HG03066 (cell line): Measurements from ENCODE around the gene OR6B1.
"Not testable (repeated sequence)": the region's sequence is repeated elsewhere in the genome, so short reads cannot be mapped to it uniquely, and the experiment has no call there.

Source experiments
- ATAC-seq: cut with Tn5 transposase; IDR thresholded peaks from one replicate; pipeline ENCODE4 v1.9.1; 2021; ENCODE audit warnings: low read depth; ENCODE audit not compliant: unreplicated experiment

The OR6B1 gene

DNA sequence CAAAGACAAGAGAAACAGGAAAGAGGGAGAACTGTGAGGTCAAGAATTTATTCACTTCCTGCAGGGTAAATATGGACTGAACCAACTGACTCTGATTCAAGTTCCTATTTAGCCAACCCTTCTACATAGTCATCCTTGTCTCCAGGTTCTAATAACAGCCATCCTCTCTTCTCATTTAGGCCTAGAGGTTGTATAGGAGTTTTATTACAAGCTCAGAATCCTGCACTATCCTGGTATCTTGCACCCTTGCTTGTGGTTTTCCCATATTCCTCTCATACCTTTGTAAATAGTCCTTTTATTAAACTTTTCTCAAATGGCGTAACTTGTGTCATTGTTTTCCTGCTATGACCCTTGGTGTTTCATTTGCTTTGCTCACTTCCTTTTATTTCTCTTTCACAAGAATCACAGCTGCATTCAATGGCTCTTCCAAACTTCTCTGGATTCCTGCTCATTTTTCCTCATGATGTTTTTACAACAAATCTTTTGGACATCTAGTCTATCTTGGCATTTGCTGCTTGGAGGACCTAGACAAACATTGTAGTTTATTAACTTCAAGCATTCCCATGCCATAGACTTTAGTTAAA, 36.3 kb downstream of the OR6B1 start:
- no peak for ATAC-seq

DNA sequence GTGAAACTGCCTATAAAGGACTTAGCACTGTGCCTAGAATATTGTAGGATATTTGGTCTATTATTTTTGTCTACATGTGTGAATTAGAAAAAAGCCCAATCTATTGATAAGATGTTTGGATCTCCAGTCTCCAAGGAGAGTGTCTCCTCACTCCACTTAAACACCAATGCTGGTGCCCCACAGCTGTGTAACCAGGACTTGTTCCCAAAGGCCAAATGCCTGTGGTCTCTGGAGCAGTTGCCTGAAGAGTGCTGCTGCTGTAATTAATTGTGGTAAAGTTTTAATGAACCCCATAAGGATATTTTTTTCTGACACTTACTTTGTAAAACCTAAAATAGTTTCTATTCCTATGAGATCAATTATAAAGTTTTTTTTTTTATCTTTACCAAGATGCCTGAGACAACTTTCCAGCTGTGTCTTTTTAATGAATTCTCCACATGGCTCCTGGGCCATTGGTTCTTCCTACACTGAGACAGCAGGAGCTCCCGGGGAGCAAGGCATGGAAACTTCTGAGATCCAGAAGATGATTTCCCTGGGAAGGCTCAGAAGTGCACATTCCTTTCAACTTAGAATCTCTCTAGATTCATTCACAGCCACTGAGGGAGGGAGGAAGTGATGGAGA, 37.4 kb downstream of the OR6B1 start:
- ATAC-seq = no peak

DNA sequence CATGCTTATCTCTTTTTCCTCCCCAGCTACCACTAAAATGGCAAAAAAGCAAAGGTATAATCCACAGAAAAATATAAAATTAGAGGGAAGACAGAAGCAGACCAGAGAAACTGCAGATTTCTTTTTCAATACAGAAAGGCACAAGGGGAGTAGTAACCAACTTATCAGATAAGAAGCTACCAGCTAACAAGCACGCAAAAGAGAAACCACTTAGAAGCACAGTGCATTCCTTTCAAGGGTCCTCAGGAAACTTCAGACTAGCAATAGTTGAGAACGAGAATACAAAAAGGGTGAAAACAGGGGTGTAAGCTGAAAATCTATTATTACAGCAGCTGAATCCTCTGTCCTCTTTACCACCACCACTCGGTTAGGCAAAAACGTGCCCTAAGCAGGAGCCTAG, 38.8 kb downstream of the OR6B1 start:
- no peak for ATAC-seq

DNA sequence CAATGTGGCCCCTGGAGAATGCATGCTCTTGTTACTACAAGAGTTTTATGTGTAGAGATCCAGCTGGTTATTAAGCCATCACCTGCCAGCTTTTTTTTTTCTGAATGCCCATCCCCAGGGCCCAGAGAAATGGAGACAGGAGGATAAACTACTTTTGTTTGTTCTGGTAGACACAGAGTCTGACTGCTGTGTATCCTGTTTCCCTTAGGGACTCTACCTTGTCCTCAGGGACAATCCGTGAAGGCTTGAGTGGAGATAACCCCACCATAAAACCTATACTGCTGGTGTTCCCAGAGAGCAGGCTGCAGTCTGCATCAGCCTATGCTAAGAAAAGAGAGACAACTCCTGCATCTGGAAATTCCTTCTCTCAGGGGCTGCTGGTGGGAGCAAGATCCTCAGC, 48.5 kb downstream of the OR6B1 start, which contains the start of gene OR2A5:
Gene OR2A5 (plus strand): TSS at position 301 of the 400 bp plus-strand sequence. CDS start 1,454 bp downstream, outside the sequence.
- ATAC-seq = no peak

DNA sequence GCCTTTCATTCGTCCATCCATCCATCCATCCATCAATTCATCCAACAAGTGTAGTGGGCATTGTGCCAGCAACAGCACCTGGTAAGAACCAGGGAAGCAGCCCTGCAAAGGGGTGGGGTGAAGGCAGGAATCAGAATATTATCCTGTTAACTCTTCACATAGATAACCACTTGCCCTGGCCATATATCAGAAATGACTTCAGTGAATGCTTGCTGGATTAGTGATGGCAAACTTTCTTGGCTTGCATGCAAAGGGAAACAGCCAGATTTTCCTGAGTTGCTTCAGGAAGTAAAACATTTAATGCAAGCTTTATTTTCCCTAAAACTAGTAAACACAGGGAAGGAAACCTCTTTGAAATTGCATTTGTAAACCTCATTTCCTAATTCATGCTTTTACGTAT, 49.4 kb downstream of the OR6B1 start:
- no peak for ATAC-seq

DNA sequence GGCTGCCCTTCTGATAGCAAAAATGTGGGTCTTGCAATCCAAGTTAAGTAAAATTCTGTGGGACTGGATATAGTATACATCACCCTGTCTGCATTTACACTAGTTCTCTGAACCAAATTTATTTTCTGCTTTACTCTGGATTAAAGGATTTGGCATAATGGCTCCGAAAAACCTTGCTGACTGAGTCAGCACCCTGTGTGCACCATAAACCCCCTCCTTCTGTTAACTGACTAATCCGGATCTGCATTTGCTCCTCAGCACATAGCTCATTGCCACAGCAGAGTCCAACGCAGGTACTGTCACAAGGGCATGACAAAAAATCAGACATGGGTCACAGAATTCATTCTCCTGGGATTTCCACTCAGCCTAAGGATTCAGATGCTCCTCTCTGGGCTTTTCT, 50.0 kb downstream of the OR6B1 start:
- no peak for ATAC-seq

DNA sequence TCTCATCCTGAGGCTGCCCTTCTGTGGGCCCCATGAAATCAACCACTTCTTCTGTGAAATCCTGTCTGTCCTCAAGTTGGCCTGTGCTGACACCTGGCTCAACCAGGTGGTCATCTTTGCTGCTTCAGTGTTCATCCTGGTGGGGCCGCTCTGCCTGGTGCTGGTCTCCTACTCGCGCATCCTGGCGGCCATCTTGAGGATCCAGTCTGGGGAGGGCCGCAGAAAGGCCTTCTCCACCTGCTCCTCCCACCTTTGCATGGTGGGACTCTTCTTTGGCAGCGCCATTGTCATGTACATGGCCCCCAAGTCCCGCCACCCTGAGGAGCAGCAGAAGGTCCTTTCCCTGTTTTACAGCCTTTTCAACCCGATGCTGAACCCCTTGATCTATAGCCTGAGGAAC, 50.8 kb downstream of the OR6B1 start:
- ATAC-seq = not testable (repeated sequence)

DNA sequence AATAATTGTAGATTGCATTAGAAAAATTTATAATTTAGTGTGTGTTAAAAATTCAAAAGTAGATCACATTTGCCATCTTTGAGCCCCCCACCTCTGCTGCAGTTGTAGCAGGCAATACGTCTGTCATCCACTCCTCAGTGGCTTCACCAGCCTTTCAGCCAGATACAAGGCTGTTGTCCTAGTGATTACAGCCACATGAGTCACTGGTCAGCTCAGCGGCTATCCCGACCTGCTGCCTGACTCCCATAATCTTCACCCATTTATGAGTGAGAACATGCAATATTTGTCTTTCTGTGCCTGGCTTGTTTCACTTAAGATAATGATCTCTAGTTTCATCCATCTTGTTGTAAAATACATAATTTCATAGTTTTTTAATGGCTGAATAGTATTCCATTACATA, 57.8 kb downstream of the OR6B1 start:
- no peak for ATAC-seq
